Activated CD8-positive, alpha-beta T cell treated with anti-CD3 and anti-CD28 coated beads for 36 hours (primary cell): ENCODE data around the gene ALDOC. TPM values are rescaled to one million over a fixed set of nuclear protein-coding genes. Genes with fewer than 3 reads are reported as not detected.

ENCODE experiments used
- ATAC-seq: fragments of 200-7000 bp; cut with Tn5 transposase; one replicate; pipeline ENCODE4 v1.10.0; 2021; ENCODE audit warnings: mild to moderate bottlenecking, moderate library complexity
- CTCF ChIA-PET: fragments of 350-600 bp; sonication (Branson Sonifier 250); formaldehyde crosslinking; loops from one replicate; lab custom pipeline; 2021; ENCODE audit warnings: antibody characterized with exemption; lab: Charles Lee
- POLR2A ChIA-PET: fragments of 350-600 bp; sonication (Branson Sonifier 250); formaldehyde crosslinking; loops from one replicate; lab custom pipeline; 2021; ENCODE audit warnings: antibody characterized with exemption; lab: Charles Lee
- DNase-seq: peaks from one replicate; pipeline ENCODE4 v3.0.0-alpha.2; 2020
- H3K27ac Mint-ChIP-seq: one replicate; pipeline ENCODE4 v1.8.0; 2021; ENCODE audit warnings: mild to moderate bottlenecking, mixed read lengths
- H3K27me3 Mint-ChIP-seq: one replicate; pipeline ENCODE4 v1.8.0; 2021; ENCODE audit warnings: mixed read lengths
- H3K36me3 Mint-ChIP-seq: one replicate; pipeline ENCODE4 v1.8.0; 2021; ENCODE audit warnings: low read depth, mixed read lengths
- H3K4me1 Mint-ChIP-seq: one replicate; pipeline ENCODE4 v1.8.0; 2021; ENCODE audit warnings: low read depth, mixed read lengths
- H3K4me3 Mint-ChIP-seq: one replicate; pipeline ENCODE4 v1.8.0; 2021; ENCODE audit warnings: mild to moderate bottlenecking, moderate library complexity, mixed read lengths
- H3K9me3 Mint-ChIP-seq: one replicate; pipeline ENCODE4 v1.8.0; 2021; ENCODE audit warnings: mixed read lengths
- intact Hi-C: fragments of 100-400 bp; cut with micrococcal nuclease; formaldehyde crosslinking; loops from one replicate; pipeline ENCODE4 v1.10.0; 2022
- total RNA-seq, 2 experiments: library from RNA; stranded (reverse); gene quantifications; one replicate each; pipeline ENCODE4 v1.2.3, GENCODE V29; 2021
- TF ChIP-seq, protein P1 (sequence below): fragments of 200-600 bp; IDR thresholded peaks from one replicate; pipeline ENCODE4 v1.8.0; 2022; ENCODE audit warnings: antibody characterized with exemption, mild to moderate bottlenecking

The ALDOC gene
- total RNA-seq, 2 experiments from 2014 or later: 142 to 146 TPM

DNA sequence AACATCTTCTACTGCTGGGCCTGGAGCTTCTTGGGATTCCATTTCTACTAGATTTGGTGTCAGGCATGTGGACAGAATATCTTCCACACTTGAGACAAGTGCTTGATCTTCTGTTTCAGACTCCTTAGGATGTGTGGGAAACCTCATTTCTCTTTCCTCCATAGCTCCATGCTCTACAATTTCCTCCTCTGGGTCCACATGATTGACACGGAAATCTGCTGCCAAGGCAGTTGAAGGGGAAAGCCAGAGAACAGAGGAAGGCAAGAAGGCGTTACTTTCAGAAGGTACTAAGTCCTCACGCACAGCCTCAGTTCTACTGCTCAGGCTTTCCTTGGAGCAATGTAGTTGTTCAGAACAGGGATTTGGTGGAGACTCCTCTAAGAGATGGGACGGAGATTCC lies 15.6 kb upstream of the ALDOC start:
- POLR2A ChIA-PET: interaction anchor here (0.7 to 1.6 kb wide), 4 partner anchors 13 to 26 kb away, joined by 3 to 6 read pairs (median 4); partner anchors contain the start of gene PIGS
- Mint-ChIP-seq H3K4me1 (peaks cover under 1% of the 10 kb centered on the region), H3K27me3 (no peaks in the 10 kb centered on the region), H3K4me3 (no peak overlapping the region), H3K9me3 (no peaks in the 10 kb centered on the region), H3K27ac (no peak overlapping the region), H3K36me3 (peaks cover 42% of the 10 kb centered on the region)
- intact Hi-C loops: no loop called here
- TF ChIP-seq, protein P1, sequence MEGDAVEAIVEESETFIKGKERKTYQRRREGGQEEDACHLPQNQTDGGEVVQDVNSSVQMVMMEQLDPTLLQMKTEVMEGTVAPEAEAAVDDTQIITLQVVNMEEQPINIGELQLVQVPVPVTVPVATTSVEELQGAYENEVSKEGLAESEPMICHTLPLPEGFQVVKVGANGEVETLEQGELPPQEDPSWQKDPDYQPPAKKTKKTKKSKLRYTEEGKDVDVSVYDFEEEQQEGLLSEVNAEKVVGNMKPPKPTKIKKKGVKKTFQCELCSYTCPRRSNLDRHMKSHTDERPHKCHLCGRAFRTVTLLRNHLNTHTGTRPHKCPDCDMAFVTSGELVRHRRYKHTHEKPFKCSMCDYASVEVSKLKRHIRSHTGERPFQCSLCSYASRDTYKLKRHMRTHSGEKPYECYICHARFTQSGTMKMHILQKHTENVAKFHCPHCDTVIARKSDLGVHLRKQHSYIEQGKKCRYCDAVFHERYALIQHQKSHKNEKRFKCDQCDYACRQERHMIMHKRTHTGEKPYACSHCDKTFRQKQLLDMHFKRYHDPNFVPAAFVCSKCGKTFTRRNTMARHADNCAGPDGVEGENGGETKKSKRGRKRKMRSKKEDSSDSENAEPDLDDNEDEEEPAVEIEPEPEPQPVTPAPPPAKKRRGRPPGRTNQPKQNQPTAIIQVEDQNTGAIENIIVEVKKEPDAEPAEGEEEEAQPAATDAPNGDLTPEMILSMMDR: no peak
- DNase-seq (no peak), ATAC-seq (no peak)
- CTCF ChIA-PET: interaction anchor here (0.9 to 1.9 kb wide), 3 partner anchors 13 to 44 kb away, joined by 3 to 7 read pairs (median 6); no protein-coding TSS in a partner anchor

DNA sequence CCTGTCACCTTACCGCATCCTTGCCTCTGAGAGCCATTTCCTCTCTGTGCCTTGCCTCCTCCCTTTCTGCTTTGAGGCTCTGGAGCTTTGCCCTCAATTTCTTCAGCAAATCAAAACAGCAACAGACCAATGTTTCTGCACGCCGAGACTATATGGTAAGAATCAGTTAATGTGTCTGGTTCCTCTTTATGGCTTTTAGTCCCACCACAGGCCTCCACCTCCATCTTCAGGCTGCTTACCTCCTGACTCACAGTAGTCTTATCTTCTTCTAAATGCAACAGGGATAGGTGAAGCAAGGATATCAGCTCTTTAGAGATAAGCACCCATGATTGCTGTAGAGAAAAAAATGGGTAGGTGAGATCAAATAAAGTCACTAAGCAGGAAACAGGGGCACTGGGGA lies 9.2 kb upstream of the ALDOC start:
- POLR2A ChIA-PET: interaction anchor here (0.6 to 1.4 kb wide), 2 partner anchors 12 to 305 kb away, joined by 3 to 4 read pairs; no protein-coding TSS in a partner anchor
- Mint-ChIP-seq H3K4me1 (no peaks in the 10 kb centered on the region), H3K27me3 (no peaks in the 10 kb centered on the region), H3K27ac (no peak overlapping the region), H3K9me3 (no peaks in the 10 kb centered on the region), H3K36me3 (peaks cover 28% of the 10 kb centered on the region), H3K4me3 (no peak overlapping the region)
- CTCF ChIA-PET: interaction anchor here (0.9 kb wide), 1 partner anchor 11 kb away, joined by 4 read pairs; no protein-coding TSS in a partner anchor
- no peak for DNase-seq
- TF ChIP-seq, protein P1: no peak
- ATAC-seq: no peak
- intact Hi-C loops: no loop called here

DNA sequence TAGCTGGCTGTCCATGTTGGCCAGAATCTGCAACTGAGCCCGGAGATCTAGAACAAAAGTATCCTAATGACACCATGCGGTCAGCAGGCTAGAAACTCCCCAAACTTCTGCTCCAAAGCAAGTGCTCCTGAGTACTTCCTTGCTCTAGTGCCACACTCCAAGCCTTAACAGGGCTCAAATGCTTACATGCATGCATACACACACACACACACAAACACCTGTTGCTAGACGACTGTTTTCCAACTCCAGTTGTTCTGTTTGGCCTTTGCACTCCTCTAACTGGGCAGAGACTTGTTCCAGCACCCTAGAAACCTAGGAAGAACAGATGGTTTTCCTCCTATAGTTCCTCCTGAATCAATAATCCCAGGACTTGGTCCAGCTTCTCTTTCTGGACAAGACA lies 7.7 kb upstream of the ALDOC start:
- H3K4me1 Mint-ChIP-seq: peaks cover 13% of the 10 kb centered on the region
- CTCF ChIA-PET: no interaction called here
- POLR2A ChIA-PET: interaction anchor here (0.6 to 1.9 kb wide), 4 partner anchors 9 to 40 kb away, joined by 3 to 8 read pairs (median 4); no protein-coding TSS in a partner anchor
- DNase-seq (no peak), ATAC-seq (no peak)
- TF ChIP-seq, protein P1: no peak
- H3K4me3 Mint-ChIP-seq: no peak overlapping the region
- no peak overlapping the region for H3K27ac Mint-ChIP-seq
- no peaks in the 10 kb centered on the region for H3K9me3 Mint-ChIP-seq
- no peaks in the 10 kb centered on the region for H3K27me3 Mint-ChIP-seq
- H3K36me3 Mint-ChIP-seq: peaks cover 36% of the 10 kb centered on the region
- intact Hi-C loops: no loop called here

- ChIA-PET POLR2A (interaction anchor here (0.9 to 9.1 kb wide), 4 partner anchors 8 to 15 kb away, joined by 3 to 58 read pairs (median 10); partner anchors contain the start of genes PIGS and SPAG5), CTCF (no interaction called here)
- intact Hi-C loops: no loop called here
- Mint-ChIP-seq H3K9me3 (no peaks in the 10 kb centered on the region), H3K36me3 (peaks cover 45% of the 10 kb centered on the region), H3K4me3 (no peak overlapping the region), H3K27ac (no peak overlapping the region), H3K27me3 (no peaks in the 10 kb centered on the region), H3K4me1 (peaks cover 18% of the 10 kb centered on the region)
- TF ChIP-seq, protein P1: no peak
- DNase-seq (no peak), ATAC-seq (no peak)
Measured at GRCh38 chr17:28582513-28582912, 5.8 kb upstream of the ALDOC start.

DNA sequence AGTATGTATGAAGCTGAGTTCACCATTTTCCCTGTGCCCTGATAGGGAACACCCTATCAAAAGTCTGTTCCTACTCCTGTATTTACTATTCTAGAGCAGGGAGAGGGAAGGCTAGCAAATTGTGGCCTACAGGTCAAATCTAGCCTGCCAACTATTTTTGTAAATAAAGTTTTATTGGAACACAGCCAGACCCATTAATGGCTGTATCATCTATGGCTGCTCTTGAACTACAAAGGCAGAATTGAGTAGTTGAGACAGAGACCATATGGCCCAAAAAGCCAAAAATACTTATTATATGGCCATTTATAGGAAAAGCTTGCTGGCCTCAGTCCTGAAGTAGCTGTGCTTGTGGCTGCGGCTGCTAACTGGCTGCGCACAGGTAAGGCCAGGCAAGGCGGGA lies 4.3 kb upstream of the ALDOC start:
- intact Hi-C loops: no loop called here
- Mint-ChIP-seq H3K4me3 (no peak overlapping the region), H3K4me1 (peaks cover 27% of the 10 kb centered on the region), H3K36me3 (peaks cover 52% of the 10 kb centered on the region), H3K9me3 (no peaks in the 10 kb centered on the region), H3K27me3 (no peaks in the 10 kb centered on the region), H3K27ac (no peak overlapping the region)
- TF ChIP-seq, protein P1: no peak
- ChIA-PET POLR2A (interaction anchor here (1.0 to 9.1 kb wide), 3 partner anchors 9 to 41 kb away, joined by 3 to 58 read pairs (median 14); partner anchors contain the start of genes PIGS and SPAG5), CTCF (no interaction called here)
- no peak for DNase-seq
- ATAC-seq: no peak
